ENCODE measurements around the gene TOGARAM1. TPM values are rescaled to one million over a fixed set of nuclear protein-coding genes. Genes with fewer than 3 reads are reported as not detected.

The TOGARAM1 gene
- total and polyA plus RNA-seq, 8 donors = 3.4 to 13.3 (median 7.2) TPM

DNA sequence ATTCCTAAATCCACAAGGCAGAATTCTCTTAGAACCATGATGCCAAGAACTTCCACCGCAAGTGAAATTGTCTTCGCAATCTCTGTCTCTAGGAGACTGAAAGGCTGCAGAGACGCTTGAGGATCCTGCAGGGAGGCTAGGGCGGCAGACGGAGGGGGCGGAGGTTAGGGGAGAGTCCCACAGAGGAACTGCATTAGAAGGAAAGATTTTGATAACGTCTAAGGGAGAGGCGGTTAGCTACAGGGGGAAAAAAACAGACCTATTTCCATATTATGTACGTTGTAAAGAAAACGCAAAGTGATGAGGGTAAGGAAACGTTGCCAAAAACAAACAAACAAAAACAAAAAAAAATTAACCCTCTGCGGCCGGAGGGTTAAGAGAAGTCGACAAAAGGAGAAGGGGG lies 838 bp upstream of the TOGARAM1 start:
- Histone ChIP-seq H3K4me1 (peaks cover 15 to 36% (median 22%) of the 10 kb centered on the region in 3 donors), H3K27me3 (no peaks in the 10 kb centered on the region), H3K9me3 (no peaks in the 10 kb centered on the region), H3K36me3 (no peaks in the 10 kb centered on the region), H3K27ac (peak overlapping the region; percentile 48 to 88 (median 82)), H3K4me3 (peak overlapping the region; percentile 31 to 83 (median 68))
- no peak for FAIRE-seq
- DNase-seq = peak in 5 of 6 donors; percentile 29 to 61 (median 42)
- peak; percentile 33 to 69 (median 52) for ATAC-seq
- TF ChIP-seq, protein P1, sequence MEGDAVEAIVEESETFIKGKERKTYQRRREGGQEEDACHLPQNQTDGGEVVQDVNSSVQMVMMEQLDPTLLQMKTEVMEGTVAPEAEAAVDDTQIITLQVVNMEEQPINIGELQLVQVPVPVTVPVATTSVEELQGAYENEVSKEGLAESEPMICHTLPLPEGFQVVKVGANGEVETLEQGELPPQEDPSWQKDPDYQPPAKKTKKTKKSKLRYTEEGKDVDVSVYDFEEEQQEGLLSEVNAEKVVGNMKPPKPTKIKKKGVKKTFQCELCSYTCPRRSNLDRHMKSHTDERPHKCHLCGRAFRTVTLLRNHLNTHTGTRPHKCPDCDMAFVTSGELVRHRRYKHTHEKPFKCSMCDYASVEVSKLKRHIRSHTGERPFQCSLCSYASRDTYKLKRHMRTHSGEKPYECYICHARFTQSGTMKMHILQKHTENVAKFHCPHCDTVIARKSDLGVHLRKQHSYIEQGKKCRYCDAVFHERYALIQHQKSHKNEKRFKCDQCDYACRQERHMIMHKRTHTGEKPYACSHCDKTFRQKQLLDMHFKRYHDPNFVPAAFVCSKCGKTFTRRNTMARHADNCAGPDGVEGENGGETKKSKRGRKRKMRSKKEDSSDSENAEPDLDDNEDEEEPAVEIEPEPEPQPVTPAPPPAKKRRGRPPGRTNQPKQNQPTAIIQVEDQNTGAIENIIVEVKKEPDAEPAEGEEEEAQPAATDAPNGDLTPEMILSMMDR (IDR thresholded peaks at IDR 0.05) = no peak
- intact Hi-C loops (cut with DNase I) = no loop called here
- 0% methylated on average over 14 of the region's 14 CpGs for WGBS, 2 donors

DNA sequence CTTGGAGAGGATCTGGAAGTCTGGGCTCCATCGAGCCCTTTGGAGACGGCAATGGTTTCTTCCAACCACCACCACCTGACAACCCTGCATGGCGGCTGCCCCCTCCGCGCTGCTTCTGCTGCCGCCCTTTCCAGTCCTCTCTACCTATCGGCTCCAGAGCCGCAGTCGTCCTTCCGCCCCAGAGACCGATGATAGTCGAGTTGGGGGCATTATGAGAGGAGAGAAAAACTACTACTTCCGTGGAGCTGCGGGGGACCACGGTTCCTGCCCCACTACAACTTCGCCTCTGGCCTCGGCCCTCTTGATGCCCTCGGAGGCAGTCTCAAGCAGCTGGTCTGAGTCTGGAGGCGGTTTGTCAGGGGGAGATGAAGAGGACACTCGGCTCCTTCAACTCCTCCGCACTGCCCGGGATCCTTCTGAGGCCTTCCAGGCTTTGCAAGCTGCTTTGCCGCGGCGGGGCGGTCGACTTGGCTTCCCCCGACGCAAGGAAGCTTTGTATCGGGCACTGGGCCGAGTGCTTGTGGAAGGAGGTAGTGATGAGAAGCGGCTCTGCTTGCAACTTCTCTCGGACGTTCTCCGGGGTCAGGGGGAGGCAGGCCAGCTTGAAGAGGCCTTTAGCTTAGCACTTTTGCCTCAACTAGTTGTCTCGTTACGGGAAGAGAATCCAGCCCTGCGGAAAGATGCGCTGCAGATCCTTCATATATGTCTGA lies 499 bp downstream of the TOGARAM1 start:
- H3K36me3 ChIP-seq = no peaks in the 10 kb centered on the region
- intact Hi-C loops (cut with DNase I) = no loop called here
- peak; percentile 32 to 62 (median 56) for ATAC-seq
- FAIRE-seq = no peak
- no peaks in the 10 kb centered on the region for H3K9me3 ChIP-seq
- TF ChIP-seq, protein P1 (IDR thresholded peaks at IDR 0.05) = no peak
- DNase-seq = peak; percentile 35 to 82 (median 58)
- peak overlapping the region; percentile 48 to 85 (median 77) for H3K27ac ChIP-seq
- peaks cover 17 to 44% (median 31%) of the 10 kb centered on the region in 3 donors for H3K4me1 ChIP-seq
- WGBS, 2 donors = 1% methylated on average over 39 of the region's 39 CpGs
- peak overlapping the region; percentile 66 to 94 (median 78) for H3K4me3 ChIP-seq
- H3K27me3 ChIP-seq = no peaks in the 10 kb centered on the region

DNA sequence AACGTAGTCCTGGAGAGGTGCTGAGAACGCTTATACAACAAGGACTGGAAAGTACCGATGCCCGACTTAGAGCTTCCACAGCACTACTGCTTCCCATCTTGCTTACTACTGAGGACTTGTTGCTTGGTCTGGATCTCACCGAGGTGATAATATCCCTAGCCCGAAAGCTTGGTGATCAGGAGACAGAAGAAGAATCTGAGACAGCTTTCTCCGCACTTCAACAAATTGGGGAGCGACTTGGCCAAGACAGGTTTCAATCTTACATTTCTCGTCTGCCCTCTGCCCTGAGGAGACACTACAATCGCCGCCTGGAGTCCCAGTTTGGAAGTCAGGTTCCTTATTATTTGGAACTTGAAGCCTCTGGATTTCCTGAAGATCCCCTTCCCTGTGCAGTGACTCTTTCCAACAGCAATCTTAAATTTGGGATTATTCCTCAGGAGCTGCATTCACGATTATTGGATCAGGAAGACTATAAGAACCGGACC lies 1.1 kb downstream of the TOGARAM1 start:
- WGBS, 2 donors = 4% methylated on average over 13 of the region's 13 CpGs
- Histone ChIP-seq H3K4me1 (peaks cover 18 to 43% (median 36%) of the 10 kb centered on the region in 3 donors), H3K27ac (peak overlapping the region in 2 of 4 donors; percentile 78 to 85), H3K36me3 (no peaks in the 10 kb centered on the region), H3K4me3 (peak overlapping the region; percentile 66 to 94 (median 78)), H3K9me3 (no peaks in the 10 kb centered on the region), H3K27me3 (no peaks in the 10 kb centered on the region)
- ATAC-seq = no peak
- TF ChIP-seq, protein P1 (IDR thresholded peaks at IDR 0.05) = no peak
- intact Hi-C loops (cut with DNase I) = no loop called here
- FAIRE-seq = no peak
- no peak for DNase-seq

DNA sequence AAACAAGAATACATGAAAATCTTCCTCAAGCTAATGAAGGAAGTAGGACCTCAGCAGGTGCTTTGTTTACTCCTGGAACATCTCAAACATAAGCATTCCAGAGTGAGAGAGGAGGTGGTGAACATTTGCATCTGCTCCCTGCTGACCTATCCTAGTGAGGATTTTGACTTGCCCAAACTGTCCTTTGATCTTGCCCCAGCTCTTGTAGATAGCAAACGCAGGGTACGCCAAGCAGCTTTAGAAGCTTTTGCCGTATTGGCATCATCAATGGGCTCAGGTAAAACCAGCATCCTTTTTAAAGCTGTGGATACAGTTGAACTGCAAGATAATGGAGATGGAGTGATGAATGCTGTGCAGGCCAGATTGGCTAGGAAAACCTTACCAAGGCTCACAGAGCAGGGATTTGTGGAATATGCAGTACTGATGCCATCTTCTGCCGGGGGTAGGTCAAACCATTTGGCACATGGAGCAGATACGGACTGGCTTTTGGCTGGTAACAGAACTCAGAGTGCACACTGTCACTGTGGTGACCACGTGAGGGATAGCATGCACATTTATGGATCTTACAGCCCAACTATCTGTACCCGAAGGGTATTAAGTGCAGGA lies 1.9 kb downstream of the TOGARAM1 start:
- intact Hi-C loops (cut with DNase I) = no loop called here
- peak overlapping the region; percentile 3 to 83 (median 70) for H3K4me3 ChIP-seq
- H3K4me1 ChIP-seq = peaks cover 15 to 35% (median 32%) of the 10 kb centered on the region in 3 donors
- H3K36me3 ChIP-seq = no peaks in the 10 kb centered on the region
- H3K9me3 ChIP-seq = no peaks in the 10 kb centered on the region
- TF ChIP-seq, protein P1 (IDR thresholded peaks at IDR 0.05) = no peak
- no peak for ATAC-seq
- H3K27me3 ChIP-seq = no peaks in the 10 kb centered on the region
- H3K27ac ChIP-seq = no peak overlapping the region
- DNase-seq = peak in 1 of 6 donors; percentile 14
- no peak for FAIRE-seq
- 7 to 10% methylated on average over 7 of the region's 7 CpGs for WGBS, 2 donors

All from pancreas (tissue), 10 donors.